Left renal cortex interstitium (tissue), 4 donors: ENCODE results near the gene MARF1. TPM values are rescaled to one million over a fixed set of nuclear protein-coding genes. Genes with fewer than 3 reads are reported as not detected.
"Not testable (repeated sequence)": the region's sequence is repeated elsewhere in the genome, so short reads cannot be mapped to it uniquely, and the experiment has no call there.

Experiments used
- DNase-seq, 4 donors: peaks; one replicate each; pipeline ENCODE4 v3.0.0-alpha.2; 2013; ENCODE audit warnings: low read depth in 4 of 4, low spot score in 2 of 4, missing footprints in 1 of 4
- polyA plus RNA-seq, 4 donors: library from polyadenylated mRNA; unstranded; fragments of 120-200 nt; gene quantifications; one replicate each; pipeline ENCODE4 v1.2.1, GENCODE V29; 2013; ENCODE audit not compliant: insufficient read length in 4 of 4

Gene MARF1
- polyA plus RNA-seq, 4 donors = 40.4 to 69.9 (median 57.2) TPM

GRCh38 chr16:15576960-15577958 is 65.7 kb downstream of the MARF1 start:
- DNase-seq = no peak

- DNase-seq = no peak
These were observed 67.5 kb downstream of the MARF1 start for GRCh38 chr16:15575293-15576049.

GRCh38 chr16:15574614-15574948 is 68.4 kb downstream of the MARF1 start:
- DNase-seq = no peak

- DNase-seq = not testable (repeated sequence)
These were observed 68.9 kb downstream of the MARF1 start for GRCh38 chr16:15573896-15574613.

GRCh38 chr16:15573274-15573895 is 69.6 kb downstream of the MARF1 start:
- DNase-seq = no peak

- DNase-seq = no peak
These were observed 70.5 kb downstream of the MARF1 start for GRCh38 chr16:15572329-15573001.

GRCh38 chr16:15571557-15571956 is 71.4 kb downstream of the MARF1 start:
- DNase-seq = no peak

GRCh38 chr16:15570666-15571065 is 72.3 kb downstream of the MARF1 start:
- DNase-seq = not testable (repeated sequence)

GRCh38 chr16:15567823-15568222 is 75.1 kb downstream of the MARF1 start:
- no peak for DNase-seq

- DNase-seq = no peak
These were observed 76.9 kb downstream of the MARF1 start for GRCh38 chr16:15566095-15566494.

GRCh38 chr16:15564604-15565339 is 78.2 kb downstream of the MARF1 start:
- no peak for DNase-seq

GRCh38 chr16:15559176-15559575 is 83.8 kb downstream of the MARF1 start:
- DNase-seq = no peak

- DNase-seq = no peak
These were observed 85.7 kb downstream of the MARF1 start for GRCh38 chr16:15557258-15557657.

- no peak for DNase-seq
These were observed 86.8 kb downstream of the MARF1 start for GRCh38 chr16:15556130-15556529.

GRCh38 chr16:15553313-15554088 is 89.5 kb downstream of the MARF1 start:
- no peak for DNase-seq

GRCh38 chr16:15552507-15552906 is 90.4 kb downstream of the MARF1 start:
- no peak for DNase-seq

- no peak for DNase-seq
These were observed 94.5 kb downstream of the MARF1 start for GRCh38 chr16:15548482-15548891.

GRCh38 chr16:15547768-15548096 is 95.2 kb downstream of the MARF1 start:
- no peak for DNase-seq
